ENCODE results near the gene MAN2A2. TPM values are rescaled to one million over a fixed set of nuclear protein-coding genes. Genes with fewer than 3 reads are reported as not detected.

Gene MAN2A2
- total and polyA plus RNA-seq, 2 of the 8 experiments (the other 6 are each of a cell fraction or from before 2014, with no cell fraction given), result 23.1 to 29.7 TPM

GRCh38 chr15:90911302-90911623 lies 8.2 kb downstream of the MAN2A2 start (continued):
- TF ChIP-seq SRF (IDR thresholded peaks at IDR 0.05; ENCODE audit: low read depth, low read length), result no peak
